HEK293 (cell line): ENCODE measurements around the gene SLC26A4.

Experiments
- CTCF ChIA-PET: fragments of 350-600 bp; formaldehyde crosslinking; extraction: SDS; loops from one replicate; lab custom pipeline; 2021; ENCODE audit warnings: antibody characterized with exemption; lab: Yijun Ruan, JAX
- POLR2A ChIA-PET: fragments of 300-600 bp; formaldehyde crosslinking; extraction: SDS; loops from one replicate; lab custom pipeline; 2020; ENCODE audit warnings: antibody characterized with exemption, inconsistent platforms; lab: Yijun Ruan, JAX
- H3K27ac ChIP-seq: fragments of 200-500 bp; sonication (Bioruptor generic); 2 replicates; pipeline ENCODE4 v1.5.1; 2014; ENCODE audit warnings: low read depth, low read length, control low read depth, inconsistent platforms; ENCODE audit errors: extremely low read depth
- H3K36me3 ChIP-seq, 2 experiments: fragments of 200-500 bp in 1 of 2; sonication (Bioruptor generic) in 1 of 2; 1 replicate in 1 of 2; 2 replicates in 1 of 2; pipeline ENCODE4 v1.5.1; 2014 to 2017; ENCODE audit warnings: inconsistent platforms in 2 of 2, low read length in 2 of 2; ENCODE audit not compliant: control insufficient read depth in 2 of 2, insufficient read depth in 1 of 2
- H3K4me1 ChIP-seq: fragments of 200-500 bp; sonication (Bioruptor generic); 2 replicates; pipeline ENCODE4 v1.5.1; 2014; ENCODE audit warnings: mild to moderate bottlenecking, low read length, inconsistent platforms; ENCODE audit not compliant: control insufficient read depth, insufficient read depth
- H3K4me3 ChIP-seq: 2 replicates; pipeline ENCODE4 v1.5.1; 2011; ENCODE audit warnings: low read depth, mild to moderate bottlenecking, control low read depth, low read length, moderate library complexity
- H3K9me3 ChIP-seq: fragments of 200-500 bp; sonication (Bioruptor generic); 2 replicates; pipeline ENCODE4 v1.5.1; 2014; ENCODE audit warnings: low read depth, low read length, inconsistent platforms; ENCODE audit not compliant: control insufficient read depth, insufficient read depth
- MYNN ChIP-seq: fragments of 450-650 bp; formaldehyde crosslinking; IDR thresholded peaks from 2 replicates; pipeline ENCODE4 v1.5.1; 2016; ENCODE audit warnings: missing biosample characterization, missing genetic modification characterization, borderline replicate concordance
- SCRT2 ChIP-seq: fragments of 450-650 bp; formaldehyde crosslinking; IDR thresholded peaks from 2 replicates; pipeline ENCODE4 v1.5.1; 2016; ENCODE audit warnings: missing biosample characterization, missing genetic modification characterization
- ZNF133 ChIP-seq: fragments of 450-650 bp; formaldehyde crosslinking; IDR thresholded peaks from 2 replicates; pipeline ENCODE4 v1.5.1; 2016; ENCODE audit warnings: missing biosample characterization, missing genetic modification characterization
- ZNF221 ChIP-seq: fragments of 450-650 bp; formaldehyde crosslinking; IDR thresholded peaks from 2 replicates; pipeline ENCODE4 v1.5.1; 2017; ENCODE audit warnings: missing biosample characterization, missing genetic modification characterization, borderline replicate concordance
- ZNF473 ChIP-seq: fragments of 450-650 bp; formaldehyde crosslinking; IDR thresholded peaks from 2 replicates; pipeline ENCODE4 v1.5.1; 2017; ENCODE audit warnings: missing biosample characterization, missing genetic modification characterization
- ZNF596 ChIP-seq: fragments of 450-650 bp; IDR thresholded peaks from 2 replicates; pipeline ENCODE4 v1.5.0; 2018; ENCODE audit warnings: missing biosample characterization, mild to moderate bottlenecking, missing genetic modification characterization, moderate library complexity
- ZNF664 ChIP-seq: fragments of 450-650 bp; formaldehyde crosslinking; IDR thresholded peaks from 2 replicates; pipeline ENCODE4 v1.5.1; 2016; ENCODE audit warnings: missing biosample characterization, missing genetic modification characterization
- ZNF707 ChIP-seq: fragments of 450-650 bp; formaldehyde crosslinking; IDR thresholded peaks from 2 replicates; pipeline ENCODE4 v1.5.1; 2016; ENCODE audit warnings: missing biosample characterization, missing genetic modification characterization
- TF ChIP-seq, protein P1 (sequence below): fragments of 450-650 bp; formaldehyde crosslinking; IDR thresholded peaks from 2 replicates; pipeline ENCODE4 v1.5.0; 2017; ENCODE audit warnings: missing biosample characterization, missing genetic modification characterization, borderline replicate concordance
- TF ChIP-seq, protein P2 (sequence below): fragments of 450-650 bp; formaldehyde crosslinking; IDR thresholded peaks from 2 replicates; pipeline ENCODE4 v1.5.1; 2016; ENCODE audit warnings: missing biosample characterization, missing genetic modification characterization
- TF ChIP-seq, protein P3 (sequence below): fragments of 450-650 bp; formaldehyde crosslinking; IDR thresholded peaks from 2 replicates; pipeline ENCODE4 v1.5.1; 2017; ENCODE audit warnings: missing biosample characterization, missing genetic modification characterization
- TF ChIP-seq, protein P4 (sequence below): fragments of 450-650 bp; formaldehyde crosslinking; IDR thresholded peaks from 2 replicates; pipeline ENCODE4 v1.5.1; 2016; ENCODE audit warnings: missing biosample characterization, missing genetic modification characterization
- TF ChIP-seq, protein P5 (sequence below): fragments of 450-650 bp; formaldehyde crosslinking; IDR thresholded peaks from 2 replicates; pipeline ENCODE4 v1.5.1; 2016; ENCODE audit warnings: missing biosample characterization, missing genetic modification characterization
- TF ChIP-seq, protein P6 (sequence below): fragments of 450-650 bp; formaldehyde crosslinking; IDR thresholded peaks from 2 replicates; pipeline ENCODE4 v1.5.1; 2016; ENCODE audit warnings: missing biosample characterization, missing genetic modification characterization

SLC26A4 gene

DNA sequence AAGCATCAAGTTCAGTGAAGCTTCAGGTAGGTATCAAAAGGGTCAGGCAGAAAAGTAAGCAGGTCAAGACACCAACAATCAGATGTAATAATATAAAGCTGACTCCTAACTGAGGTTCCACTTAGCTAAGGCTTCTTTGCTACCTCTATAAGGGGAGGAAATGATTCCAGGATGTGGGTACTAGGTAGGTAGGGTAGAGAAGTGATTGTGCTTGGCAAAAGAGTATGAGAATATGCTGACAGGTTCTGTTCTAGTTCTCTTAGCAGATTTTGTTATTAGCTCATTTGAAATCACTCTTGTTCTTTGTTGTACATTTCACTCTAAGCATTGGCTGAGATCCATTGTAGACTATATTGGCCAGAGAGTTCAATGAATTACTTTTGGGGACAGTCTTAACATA lies 42.6 kb downstream of the SLC26A4 start:
- H3K4me1 ChIP-seq, result no peaks in the 10 kb centered on the region
- no peaks in the 10 kb centered on the region for H3K9me3 ChIP-seq
- ChIA-PET CTCF (interaction anchor here (0.6 kb wide), 1 partner anchor 1085 kb away, joined by 6 read pairs; no protein-coding TSS in a partner anchor), POLR2A (no interaction called here)
- no peak overlapping the region for H3K27ac ChIP-seq
- no peak for TF ChIP-seq MYNN (tag by site-specific recombination)
- no peak overlapping the region for H3K4me3 ChIP-seq
- H3K36me3 ChIP-seq, result no peaks in the 10 kb centered on the region

DNA sequence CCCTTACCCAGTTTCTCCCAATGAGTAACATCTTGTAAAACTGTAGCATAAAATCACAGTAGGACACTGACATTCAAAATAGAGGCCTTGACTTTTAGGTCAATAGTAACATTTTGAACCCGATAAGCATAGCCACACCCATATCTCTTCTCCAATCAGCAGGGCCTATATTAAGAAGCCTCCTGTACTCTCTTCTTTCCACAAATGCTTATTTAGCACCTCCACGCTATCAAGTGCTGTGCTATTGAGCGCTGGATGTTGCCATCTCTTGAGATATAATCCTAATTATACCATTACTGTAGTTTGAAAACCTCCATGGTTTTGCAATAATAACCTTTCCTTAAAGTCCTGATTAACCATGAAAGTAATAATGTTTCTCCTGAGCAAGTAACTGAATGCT lies 43.2 kb downstream of the SLC26A4 start:
- Histone ChIP-seq H3K4me3 (no peak overlapping the region), H3K9me3 (no peaks in the 10 kb centered on the region), H3K27ac (no peak overlapping the region), H3K36me3 (no peaks in the 10 kb centered on the region), H3K4me1 (no peaks in the 10 kb centered on the region)
- TF ChIP-seq ZNF596 (tag by site-specific recombination) (no peak), SCRT2 (no peak), ZNF221 (tag by site-specific recombination) (no peak)
- ChIA-PET CTCF (no interaction called here), POLR2A (no interaction called here)

DNA sequence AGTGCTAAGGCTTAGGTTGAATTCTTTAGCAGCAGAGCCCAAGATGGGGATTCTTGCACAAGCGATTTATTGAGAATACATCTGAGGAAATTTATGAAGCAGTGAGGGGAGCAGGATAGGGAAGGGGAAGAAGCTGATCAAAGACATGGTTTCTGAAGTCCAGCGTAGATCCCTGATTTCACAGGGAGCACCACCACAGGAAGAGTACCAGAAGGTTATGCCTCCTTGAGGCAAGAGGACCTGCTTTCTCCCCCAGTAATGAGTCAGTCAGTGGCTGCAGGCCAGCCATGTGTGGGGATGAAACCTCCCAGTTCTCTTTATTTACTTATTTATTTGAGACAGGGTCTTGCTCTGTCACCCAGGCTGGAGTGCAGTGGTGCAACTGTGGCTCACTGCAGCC lies 48.3 kb downstream of the SLC26A4 start:
- ChIA-PET CTCF (no interaction called here), POLR2A (no interaction called here)
- no peaks in the 10 kb centered on the region for H3K9me3 ChIP-seq
- no peaks in the 10 kb centered on the region for H3K36me3 ChIP-seq
- TF ChIP-seq ZNF596 (tag by site-specific recombination), result no peak
- TF ChIP-seq ZNF707 (tag by site-specific recombination), result no peak
- TF ChIP-seq, protein P1, sequence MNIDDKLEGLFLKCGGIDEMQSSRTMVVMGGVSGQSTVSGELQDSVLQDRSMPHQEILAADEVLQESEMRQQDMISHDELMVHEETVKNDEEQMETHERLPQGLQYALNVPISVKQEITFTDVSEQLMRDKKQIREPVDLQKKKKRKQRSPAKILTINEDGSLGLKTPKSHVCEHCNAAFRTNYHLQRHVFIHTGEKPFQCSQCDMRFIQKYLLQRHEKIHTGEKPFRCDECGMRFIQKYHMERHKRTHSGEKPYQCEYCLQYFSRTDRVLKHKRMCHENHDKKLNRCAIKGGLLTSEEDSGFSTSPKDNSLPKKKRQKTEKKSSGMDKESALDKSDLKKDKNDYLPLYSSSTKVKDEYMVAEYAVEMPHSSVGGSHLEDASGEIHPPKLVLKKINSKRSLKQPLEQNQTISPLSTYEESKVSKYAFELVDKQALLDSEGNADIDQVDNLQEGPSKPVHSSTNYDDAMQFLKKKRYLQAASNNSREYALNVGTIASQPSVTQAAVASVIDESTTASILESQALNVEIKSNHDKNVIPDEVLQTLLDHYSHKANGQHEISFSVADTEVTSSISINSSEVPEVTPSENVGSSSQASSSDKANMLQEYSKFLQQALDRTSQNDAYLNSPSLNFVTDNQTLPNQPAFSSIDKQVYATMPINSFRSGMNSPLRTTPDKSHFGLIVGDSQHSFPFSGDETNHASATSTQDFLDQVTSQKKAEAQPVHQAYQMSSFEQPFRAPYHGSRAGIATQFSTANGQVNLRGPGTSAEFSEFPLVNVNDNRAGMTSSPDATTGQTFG (tag by site-specific recombination), result no peak
- TF ChIP-seq ZNF473 (tag by site-specific recombination), result no peak
- TF ChIP-seq, protein P2, sequence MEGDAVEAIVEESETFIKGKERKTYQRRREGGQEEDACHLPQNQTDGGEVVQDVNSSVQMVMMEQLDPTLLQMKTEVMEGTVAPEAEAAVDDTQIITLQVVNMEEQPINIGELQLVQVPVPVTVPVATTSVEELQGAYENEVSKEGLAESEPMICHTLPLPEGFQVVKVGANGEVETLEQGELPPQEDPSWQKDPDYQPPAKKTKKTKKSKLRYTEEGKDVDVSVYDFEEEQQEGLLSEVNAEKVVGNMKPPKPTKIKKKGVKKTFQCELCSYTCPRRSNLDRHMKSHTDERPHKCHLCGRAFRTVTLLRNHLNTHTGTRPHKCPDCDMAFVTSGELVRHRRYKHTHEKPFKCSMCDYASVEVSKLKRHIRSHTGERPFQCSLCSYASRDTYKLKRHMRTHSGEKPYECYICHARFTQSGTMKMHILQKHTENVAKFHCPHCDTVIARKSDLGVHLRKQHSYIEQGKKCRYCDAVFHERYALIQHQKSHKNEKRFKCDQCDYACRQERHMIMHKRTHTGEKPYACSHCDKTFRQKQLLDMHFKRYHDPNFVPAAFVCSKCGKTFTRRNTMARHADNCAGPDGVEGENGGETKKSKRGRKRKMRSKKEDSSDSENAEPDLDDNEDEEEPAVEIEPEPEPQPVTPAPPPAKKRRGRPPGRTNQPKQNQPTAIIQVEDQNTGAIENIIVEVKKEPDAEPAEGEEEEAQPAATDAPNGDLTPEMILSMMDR, result no peak
- TF ChIP-seq, protein P3, sequence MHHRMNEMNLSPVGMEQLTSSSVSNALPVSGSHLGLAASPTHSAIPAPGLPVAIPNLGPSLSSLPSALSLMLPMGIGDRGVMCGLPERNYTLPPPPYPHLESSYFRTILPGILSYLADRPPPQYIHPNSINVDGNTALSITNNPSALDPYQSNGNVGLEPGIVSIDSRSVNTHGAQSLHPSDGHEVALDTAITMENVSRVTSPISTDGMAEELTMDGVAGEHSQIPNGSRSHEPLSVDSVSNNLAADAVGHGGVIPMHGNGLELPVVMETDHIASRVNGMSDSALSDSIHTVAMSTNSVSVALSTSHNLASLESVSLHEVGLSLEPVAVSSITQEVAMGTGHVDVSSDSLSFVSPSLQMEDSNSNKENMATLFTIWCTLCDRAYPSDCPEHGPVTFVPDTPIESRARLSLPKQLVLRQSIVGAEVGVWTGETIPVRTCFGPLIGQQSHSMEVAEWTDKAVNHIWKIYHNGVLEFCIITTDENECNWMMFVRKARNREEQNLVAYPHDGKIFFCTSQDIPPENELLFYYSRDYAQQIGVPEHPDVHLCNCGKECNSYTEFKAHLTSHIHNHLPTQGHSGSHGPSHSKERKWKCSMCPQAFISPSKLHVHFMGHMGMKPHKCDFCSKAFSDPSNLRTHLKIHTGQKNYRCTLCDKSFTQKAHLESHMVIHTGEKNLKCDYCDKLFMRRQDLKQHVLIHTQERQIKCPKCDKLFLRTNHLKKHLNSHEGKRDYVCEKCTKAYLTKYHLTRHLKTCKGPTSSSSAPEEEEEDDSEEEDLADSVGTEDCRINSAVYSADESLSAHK (tag by site-specific recombination), result no peak
- TF ChIP-seq ZNF133, result no peak
- TF ChIP-seq, protein P4, sequence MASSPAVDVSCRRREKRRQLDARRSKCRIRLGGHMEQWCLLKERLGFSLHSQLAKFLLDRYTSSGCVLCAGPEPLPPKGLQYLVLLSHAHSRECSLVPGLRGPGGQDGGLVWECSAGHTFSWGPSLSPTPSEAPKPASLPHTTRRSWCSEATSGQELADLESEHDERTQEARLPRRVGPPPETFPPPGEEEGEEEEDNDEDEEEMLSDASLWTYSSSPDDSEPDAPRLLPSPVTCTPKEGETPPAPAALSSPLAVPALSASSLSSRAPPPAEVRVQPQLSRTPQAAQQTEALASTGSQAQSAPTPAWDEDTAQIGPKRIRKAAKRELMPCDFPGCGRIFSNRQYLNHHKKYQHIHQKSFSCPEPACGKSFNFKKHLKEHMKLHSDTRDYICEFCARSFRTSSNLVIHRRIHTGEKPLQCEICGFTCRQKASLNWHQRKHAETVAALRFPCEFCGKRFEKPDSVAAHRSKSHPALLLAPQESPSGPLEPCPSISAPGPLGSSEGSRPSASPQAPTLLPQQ (tag by site-specific recombination), result no peak
- no peak for TF ChIP-seq SCRT2
- no peak for TF ChIP-seq ZNF664 (tag by site-specific recombination)
- TF ChIP-seq, protein P5, sequence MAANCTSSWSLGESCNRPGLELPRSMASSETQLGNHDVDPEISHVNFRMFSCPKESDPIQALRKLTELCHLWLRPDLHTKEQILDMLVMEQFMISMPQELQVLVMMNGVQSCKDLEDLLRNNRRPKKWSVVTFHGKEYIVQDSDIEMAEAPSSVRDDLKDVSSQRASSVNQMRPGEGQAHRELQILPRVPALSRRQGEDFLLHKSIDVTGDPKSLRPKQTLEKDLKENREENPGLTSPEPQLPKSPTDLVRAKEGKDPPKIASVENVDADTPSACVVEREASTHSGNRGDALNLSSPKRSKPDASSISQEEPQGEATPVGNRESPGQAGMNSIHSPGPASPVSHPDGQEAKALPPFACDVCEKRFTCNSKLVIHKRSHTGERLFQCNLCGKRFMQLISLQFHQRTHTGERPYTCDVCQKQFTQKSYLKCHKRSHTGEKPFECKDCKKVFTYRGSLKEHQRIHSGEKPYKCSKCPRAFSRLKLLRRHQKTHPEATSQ (tag by site-specific recombination), result no peak
- TF ChIP-seq, protein P6, sequence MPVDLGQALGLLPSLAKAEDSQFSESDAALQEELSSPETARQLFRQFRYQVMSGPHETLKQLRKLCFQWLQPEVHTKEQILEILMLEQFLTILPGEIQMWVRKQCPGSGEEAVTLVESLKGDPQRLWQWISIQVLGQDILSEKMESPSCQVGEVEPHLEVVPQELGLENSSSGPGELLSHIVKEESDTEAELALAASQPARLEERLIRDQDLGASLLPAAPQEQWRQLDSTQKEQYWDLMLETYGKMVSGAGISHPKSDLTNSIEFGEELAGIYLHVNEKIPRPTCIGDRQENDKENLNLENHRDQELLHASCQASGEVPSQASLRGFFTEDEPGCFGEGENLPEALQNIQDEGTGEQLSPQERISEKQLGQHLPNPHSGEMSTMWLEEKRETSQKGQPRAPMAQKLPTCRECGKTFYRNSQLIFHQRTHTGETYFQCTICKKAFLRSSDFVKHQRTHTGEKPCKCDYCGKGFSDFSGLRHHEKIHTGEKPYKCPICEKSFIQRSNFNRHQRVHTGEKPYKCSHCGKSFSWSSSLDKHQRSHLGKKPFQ, result no peak
- H3K4me1 ChIP-seq, result no peaks in the 10 kb centered on the region
- no peak overlapping the region for H3K27ac ChIP-seq
- H3K4me3 ChIP-seq, result no peak overlapping the region
